GM19099 (cell line): ENCODE data around the gene CELA1.
A peak's percentile ranks its signal among the peaks of the same experiment; 100 is the strongest.

Source experiments
- POLR2A ChIP-seq: IDR thresholded peaks from 3 replicates; pipeline ENCODE4 v1.6.1; 2011; ENCODE audit warnings: low read depth; ENCODE audit not compliant: insufficient read length; ENCODE audit errors: extremely low read depth

The CELA1 gene

GRCh38 chr12:51339750-51340149, 6.7 kb downstream of the CELA1 start:
- TF ChIP-seq POLR2A = no peak

GRCh38 chr12:51335931-51336330, 10.5 kb downstream of the CELA1 start:
- no peak for TF ChIP-seq POLR2A

- TF ChIP-seq POLR2A = no peak
Measured at GRCh38 chr12:51334764-51335163, 11.7 kb downstream of the CELA1 start.

DNA sequence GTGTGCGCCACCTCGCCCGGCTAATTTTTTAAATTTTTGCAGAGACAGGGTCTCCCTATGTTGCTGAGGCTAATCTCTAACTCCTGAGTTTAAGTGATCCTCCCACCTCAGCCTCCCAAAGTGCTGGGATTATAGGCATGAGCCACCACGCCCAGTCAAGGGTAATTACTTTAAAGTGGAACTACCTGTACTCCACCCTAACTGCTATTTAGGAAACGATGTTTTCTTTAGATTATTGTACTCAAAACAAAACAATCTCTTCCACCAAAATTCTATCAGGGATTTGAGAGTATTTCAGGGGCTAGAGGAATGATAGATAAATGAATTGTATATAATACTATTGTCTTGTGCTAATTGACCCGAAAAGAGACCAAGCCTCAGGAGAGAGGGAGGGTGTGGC, 12.9 kb downstream of the CELA1 start:
- no peak for TF ChIP-seq POLR2A

- TF ChIP-seq POLR2A = no peak
Measured at GRCh38 chr12:51330186-51330585, 16.3 kb downstream of the CELA1 start.

- TF ChIP-seq POLR2A = no peak
Measured at GRCh38 chr12:51329742-51330141, 16.7 kb downstream of the CELA1 start.

DNA sequence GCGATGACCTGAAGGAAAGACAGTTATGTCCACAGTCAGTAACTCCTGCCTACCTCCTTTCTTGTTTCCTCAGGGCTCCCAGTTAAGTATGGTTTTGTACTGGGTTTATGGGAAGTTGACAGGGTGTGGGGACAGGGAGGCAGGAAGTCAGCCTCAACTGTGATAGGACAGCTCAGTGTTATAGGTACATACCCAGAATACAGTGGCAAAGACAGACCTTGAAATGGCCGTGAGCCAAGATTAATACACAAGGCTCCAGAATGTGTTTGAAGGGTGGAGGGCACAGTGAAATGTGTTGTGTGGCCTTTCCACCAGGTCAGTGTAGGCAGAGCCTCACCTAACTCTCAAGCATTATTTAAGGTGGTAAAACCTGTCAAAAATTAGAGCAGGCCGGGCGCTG, 17.9 kb downstream of the CELA1 start:
- TF ChIP-seq POLR2A = no peak

DNA sequence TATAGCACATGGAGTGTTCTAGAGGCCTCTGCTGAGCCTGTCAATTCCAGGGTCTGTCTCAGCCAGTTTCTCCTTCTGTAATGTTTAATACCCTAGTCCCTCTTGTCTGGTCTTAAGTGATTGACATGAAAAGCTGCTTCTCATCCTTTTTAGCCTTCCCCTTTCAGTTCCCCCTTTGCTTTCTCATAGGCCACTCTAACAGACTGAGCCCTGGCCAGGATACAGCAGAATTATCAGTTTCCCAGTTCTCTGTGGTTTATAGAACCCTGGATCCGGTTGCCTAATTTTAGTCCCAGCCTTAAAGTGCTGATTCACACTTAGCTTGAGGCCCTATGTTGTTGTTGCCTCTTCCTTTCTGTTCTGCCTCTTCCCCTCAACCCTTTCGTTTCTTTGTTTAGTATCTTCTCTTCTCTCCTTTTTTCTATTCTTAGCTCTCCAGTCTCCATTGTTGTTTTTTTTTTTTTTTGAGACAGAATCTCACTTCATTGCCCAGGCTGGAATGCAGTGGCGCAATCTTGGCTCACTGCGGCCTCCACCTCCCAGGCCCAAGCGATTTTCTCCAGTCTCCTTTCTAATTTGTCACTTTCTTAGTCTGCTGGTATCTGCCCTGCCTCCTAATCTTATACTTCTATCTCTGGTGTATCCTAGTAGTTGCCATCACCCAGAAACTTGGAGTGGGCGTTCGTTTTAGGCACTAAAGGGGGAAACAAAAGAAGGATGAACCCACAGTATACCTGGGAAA, 19.6 kb downstream of the CELA1 start:
- no peak for TF ChIP-seq POLR2A

DNA sequence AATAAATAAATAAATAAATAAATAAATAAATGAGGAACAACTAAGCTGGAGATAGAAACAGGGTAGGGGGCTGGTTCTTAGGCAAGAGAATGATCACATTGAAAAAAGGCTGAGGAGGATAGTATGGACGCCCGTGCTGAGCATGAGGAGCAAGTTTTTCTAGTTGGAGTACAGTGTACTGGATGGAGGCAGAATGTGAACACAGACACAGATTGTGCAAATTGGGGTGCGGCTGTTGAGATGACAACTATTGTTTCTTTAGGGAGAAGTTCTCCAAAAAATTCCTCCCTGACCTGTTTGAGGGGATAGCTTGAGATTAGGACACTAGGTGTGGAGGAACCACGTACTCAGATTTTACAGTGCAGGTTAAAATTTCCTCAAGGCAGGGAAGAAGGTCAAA, 21.5 kb downstream of the CELA1 start:
- TF ChIP-seq POLR2A = no peak

- TF ChIP-seq POLR2A = peak; percentile 80
Measured at GRCh38 chr12:51323966-51324895, 22.2 kb downstream of the CELA1 start, which contains the start of gene BIN2. TSS of gene BIN2 (minus strand) at chr12:51324174. CDS start at chr12:51324102, 72 bp downstream.

DNA sequence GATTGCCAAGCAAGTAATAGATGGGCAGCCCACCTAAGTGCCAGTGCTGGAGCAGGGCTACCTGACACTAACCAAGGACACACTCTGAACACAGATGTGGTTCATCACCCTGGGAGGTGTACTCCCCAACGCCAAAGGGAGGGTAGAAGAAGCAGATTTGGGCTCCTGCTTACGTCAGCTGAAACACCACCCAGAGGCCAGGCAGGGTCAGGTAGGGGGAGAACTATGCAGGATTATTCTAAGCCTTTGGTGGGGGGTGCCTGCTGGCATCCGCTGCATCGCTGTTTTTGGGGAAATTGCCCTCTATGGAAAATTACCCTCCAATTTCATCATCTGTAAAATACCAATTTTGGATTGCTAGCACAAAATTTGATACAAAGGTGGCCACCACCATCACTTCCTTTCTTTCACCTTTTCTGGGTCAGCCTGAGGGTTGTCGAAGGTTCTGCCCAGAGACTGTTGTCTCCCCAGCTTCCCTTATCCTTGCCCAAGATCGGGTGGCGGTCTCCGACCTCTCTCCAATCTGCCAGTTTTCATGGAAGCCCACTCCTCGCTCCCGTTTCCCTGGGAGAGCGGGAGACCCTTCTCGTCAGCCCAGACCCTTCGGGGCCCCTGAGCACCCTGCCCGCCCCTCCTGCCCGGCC, 23.0 kb downstream of the CELA1 start:
- TF ChIP-seq POLR2A = no peak

- no peak for TF ChIP-seq POLR2A
Measured at GRCh38 chr12:51322452-51322851, 24.0 kb downstream of the CELA1 start.

- TF ChIP-seq POLR2A = no peak
Measured at GRCh38 chr12:51321882-51322281, 24.6 kb downstream of the CELA1 start.

GRCh38 chr12:51320695-51321320, 25.7 kb downstream of the CELA1 start:
- TF ChIP-seq POLR2A = no peak

DNA sequence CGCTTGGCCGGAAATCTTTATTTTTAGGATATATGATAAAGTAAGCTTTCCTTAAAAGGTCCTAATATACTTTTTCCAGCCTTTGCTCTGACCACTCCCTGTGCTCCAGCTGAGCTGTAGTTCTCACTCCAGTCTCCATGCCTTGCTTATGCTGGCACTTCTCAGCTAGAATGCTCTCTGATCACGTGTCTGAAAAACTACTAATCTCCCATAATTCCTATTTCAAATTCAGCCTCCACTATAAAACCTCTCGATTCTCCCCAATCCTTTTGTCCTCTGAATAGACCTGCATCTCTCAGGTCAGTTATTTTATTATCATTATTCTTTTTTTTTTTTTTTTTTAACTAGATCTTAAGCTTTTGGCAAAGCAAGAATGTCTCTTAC, 26.2 kb downstream of the CELA1 start:
- TF ChIP-seq POLR2A = no peak
